Measurements from ENCODE around the gene CAMK4.

DNA sequence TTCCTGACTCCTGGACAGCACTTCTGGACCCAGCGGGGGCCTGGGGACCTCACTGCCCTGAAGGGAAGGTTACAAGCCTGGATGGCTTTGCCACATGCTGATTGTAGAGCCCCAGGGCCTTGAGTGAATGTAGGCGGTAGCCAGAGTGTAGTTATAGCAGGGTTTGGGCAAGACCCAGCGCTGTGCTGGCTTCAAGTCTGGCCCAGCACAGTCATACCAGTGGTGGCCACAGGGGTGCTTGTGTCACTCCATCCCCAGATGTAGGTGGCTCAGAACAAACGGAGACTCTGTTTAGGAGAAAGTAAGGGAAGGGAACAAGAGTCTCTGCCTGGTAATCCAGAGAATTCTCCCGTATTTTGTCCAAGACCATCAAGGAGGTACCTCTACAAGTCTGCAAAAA is 203.6 kb downstream of the CAMK4 start:
- TF ChIP-seq EZH2phosphoT487 (IDR thresholded peaks at IDR 0.05; ENCODE audit: borderline replicate concordance) (no peak), POLR2AphosphoS5 (IDR thresholded peaks at IDR 0.05; ENCODE audit: low read depth, low read length) (no peak), ZFX (IDR thresholded peaks at IDR 0.05) (no peak), EGR1 (IDR thresholded peaks at IDR 0.05; ENCODE audit: low read depth) (no peak), EZH2 (IDR thresholded peaks at IDR 0.05) (no peak), JUND (IDR thresholded peaks at IDR 0.05) (no peak), ZNF274 (IDR thresholded peaks at IDR 0.05; ENCODE audit: low read depth, low read length) (no peak)
- TF ChIP-seq, protein P1, sequence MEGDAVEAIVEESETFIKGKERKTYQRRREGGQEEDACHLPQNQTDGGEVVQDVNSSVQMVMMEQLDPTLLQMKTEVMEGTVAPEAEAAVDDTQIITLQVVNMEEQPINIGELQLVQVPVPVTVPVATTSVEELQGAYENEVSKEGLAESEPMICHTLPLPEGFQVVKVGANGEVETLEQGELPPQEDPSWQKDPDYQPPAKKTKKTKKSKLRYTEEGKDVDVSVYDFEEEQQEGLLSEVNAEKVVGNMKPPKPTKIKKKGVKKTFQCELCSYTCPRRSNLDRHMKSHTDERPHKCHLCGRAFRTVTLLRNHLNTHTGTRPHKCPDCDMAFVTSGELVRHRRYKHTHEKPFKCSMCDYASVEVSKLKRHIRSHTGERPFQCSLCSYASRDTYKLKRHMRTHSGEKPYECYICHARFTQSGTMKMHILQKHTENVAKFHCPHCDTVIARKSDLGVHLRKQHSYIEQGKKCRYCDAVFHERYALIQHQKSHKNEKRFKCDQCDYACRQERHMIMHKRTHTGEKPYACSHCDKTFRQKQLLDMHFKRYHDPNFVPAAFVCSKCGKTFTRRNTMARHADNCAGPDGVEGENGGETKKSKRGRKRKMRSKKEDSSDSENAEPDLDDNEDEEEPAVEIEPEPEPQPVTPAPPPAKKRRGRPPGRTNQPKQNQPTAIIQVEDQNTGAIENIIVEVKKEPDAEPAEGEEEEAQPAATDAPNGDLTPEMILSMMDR (IDR thresholded peaks at IDR 0.05 in 2 of 3, conservative IDR thresholded peaks at IDR 0.05 in 1 of 3; ENCODE audit: borderline replicate concordance in 1 of 3, insufficient read depth in 1 of 3, low read depth in 2 of 3, low read length in 2 of 3), result peak in 1 of 3 experiments; percentile 22; a peak in 1 of 6 replicates
- TF ChIP-seq, protein P2, sequence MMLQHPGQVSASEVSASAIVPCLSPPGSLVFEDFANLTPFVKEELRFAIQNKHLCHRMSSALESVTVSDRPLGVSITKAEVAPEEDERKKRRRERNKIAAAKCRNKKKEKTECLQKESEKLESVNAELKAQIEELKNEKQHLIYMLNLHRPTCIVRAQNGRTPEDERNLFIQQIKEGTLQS (IDR thresholded peaks at IDR 0.05), result no peak

All from HCT116 (cell line).